GM08714 (cell line): Measurements from ENCODE around the gene ZNF665.
"Not testable (repeated sequence)": the region's sequence is repeated elsewhere in the genome, so short reads cannot be mapped to it uniquely, and the experiment has no call there.

Experiments used
- H3K4me3 ChIP-seq: fragments of 200-500 bp; sonication (Bioruptor generic); 2 replicates; pipeline ENCODE4 v1.5.1; 2014; ENCODE audit warnings: mild to moderate bottlenecking, low read length, inconsistent platforms
- ZNF274 ChIP-seq: IDR thresholded peaks from 2 replicates; pipeline ENCODE4 v1.6.1; 2012; ENCODE audit warnings: mild to moderate bottlenecking, low read depth, low read length

Gene ZNF665

DNA sequence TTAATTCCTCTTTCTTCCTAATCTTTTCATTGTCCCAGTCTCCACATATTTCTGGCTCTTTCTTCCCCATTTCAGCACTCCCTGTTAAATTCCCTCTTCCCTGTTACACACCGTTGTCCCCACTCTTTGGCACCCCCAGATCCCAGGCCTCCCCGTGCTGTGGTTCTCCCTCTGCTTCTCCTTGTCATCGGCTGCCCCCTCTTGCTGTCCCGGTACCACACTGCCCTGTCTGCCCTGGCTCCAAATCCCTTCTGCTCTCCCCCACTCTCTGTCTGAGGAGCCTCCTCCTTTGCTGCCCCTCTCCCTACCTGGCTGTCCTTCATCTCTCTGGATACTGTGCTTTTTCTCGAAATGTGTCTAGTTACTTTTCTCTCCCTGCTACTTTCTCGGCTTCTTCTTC, 61.4 kb downstream of the ZNF665 start:
- H3K4me3 ChIP-seq: no peak overlapping the region

GRCh38 chr19:53131085-53131590, 62.0 kb downstream of the ZNF665 start:
- H3K4me3 ChIP-seq: no peak overlapping the region
- TF ChIP-seq ZNF274: no peak

More for the DNA sequence above, 61.4 kb downstream of the ZNF665 start:
- no peak for TF ChIP-seq ZNF274

DNA sequence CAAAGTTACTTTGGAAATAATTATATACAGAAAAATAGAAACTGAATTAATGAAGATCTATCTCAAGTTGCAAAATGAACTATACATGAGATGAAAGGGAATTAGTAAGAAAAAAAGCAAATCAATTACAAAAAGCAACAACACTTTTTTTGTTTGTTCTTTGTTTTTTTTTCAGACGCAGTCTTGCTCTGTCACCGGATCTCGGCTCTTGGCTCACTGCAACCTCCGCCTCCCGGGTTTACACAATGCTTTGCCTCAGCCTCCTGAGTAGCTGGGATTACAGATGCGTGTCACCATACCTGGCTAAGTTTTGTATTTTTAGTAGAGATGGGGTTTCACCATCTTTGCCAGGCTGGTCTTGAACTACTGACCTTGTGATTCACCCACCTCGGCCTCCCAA, 62.7 kb downstream of the ZNF665 start:
- no peak overlapping the region for H3K4me3 ChIP-seq
- no peak for TF ChIP-seq ZNF274

DNA sequence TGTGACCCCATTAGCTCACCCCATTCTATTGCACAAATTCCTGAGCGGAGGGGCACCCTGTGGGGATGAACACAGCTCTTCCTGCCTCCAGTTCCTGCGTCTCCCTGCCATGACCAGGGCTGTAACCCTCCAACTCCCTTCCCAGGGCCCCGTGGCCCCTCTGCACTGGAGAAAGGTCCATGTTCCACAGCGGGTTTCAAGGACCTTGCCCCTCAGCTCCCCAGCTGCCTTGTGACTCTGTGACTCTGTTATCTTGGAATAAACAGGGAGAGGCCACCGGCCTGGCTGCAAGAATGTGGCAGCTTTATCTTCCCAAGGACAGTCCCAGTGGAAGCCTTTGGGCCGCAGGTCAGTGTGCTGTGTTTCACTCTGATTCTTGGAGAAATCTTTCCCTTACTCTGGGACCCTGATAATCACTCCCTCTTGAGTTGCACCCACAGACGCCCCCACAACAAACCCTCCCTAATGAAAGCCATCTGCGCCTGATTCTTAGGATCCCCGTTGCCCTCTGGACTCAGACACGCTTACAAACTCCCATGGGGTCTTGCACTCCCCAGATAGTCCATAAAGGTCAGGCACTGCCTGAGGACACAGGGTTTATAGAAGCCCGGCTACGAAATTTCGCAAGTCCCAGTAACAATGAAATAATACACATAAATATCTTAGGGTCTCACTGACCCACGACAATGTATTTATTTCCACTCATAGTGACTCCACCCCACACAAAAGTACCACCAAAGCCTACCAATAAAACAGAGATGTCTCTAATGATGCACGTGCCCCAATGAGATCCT, 66.2 kb downstream of the ZNF665 start:
- H3K4me3 ChIP-seq: not testable (repeated sequence)

DNA sequence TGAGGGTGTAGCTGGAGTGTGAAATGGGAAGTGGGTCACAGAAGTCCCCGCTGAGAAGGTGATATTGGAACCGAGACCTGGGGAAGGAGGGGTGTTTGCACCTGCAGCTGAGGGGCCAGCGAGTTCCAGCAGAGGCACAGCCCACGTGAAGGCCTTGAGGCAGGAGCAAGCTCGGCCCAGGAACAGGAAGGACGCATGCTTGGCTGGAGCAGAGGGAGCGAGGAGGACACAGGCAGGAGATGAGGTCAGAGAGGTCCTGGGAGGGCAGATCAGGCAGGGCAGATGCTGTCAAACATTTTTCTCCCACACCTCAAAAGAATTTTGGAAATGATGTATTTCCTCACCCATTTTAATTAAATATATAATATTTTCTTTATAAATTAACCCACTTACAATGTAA, 69.8 kb downstream of the ZNF665 start:
- no peak for TF ChIP-seq ZNF274
- no peak overlapping the region for H3K4me3 ChIP-seq
